Prostate gland (tissue), 2 donors: Measurements from ENCODE around the gene CDH13. TPM values are rescaled to one million over a fixed set of nuclear protein-coding genes. Genes with fewer than 3 reads are reported as not detected.

ENCODE experiments used
- DNase-seq: peaks from one replicate; pipeline ENCODE4 v3.0.0-alpha.2; 2019; ENCODE audit warnings: low spot score
- H3K27ac ChIP-seq, 2 donors: fragments of 200-600 bp; sonication (generic); 2 replicates each; pipeline ENCODE4 v1.5.1; 2017 to 2019
- H3K27me3 ChIP-seq: fragments of 200-600 bp; sonication (generic); replicated peaks from 2 replicates; pipeline ENCODE4 v1.5.1; 2019; ENCODE audit not compliant: insufficient read depth
- H3K36me3 ChIP-seq, 2 donors: fragments of 200-600 bp; sonication (generic); 1 replicate in 1 of 2; 2 replicates in 1 of 2; pipeline versions ENCODE4 v1.5.1 to v1.8.1; 2017 to 2019
- H3K4me1 ChIP-seq: fragments of 200-600 bp; sonication (generic); replicated peaks from 2 replicates; pipeline ENCODE4 v1.5.1; 2019
- H3K4me3 ChIP-seq, 2 donors: fragments of 200-600 bp; sonication (generic); 2 replicates each; pipeline ENCODE4 v1.5.1; 2017 to 2019
- H3K9me3 ChIP-seq: fragments of 200-600 bp; sonication (generic); 2 replicates; pipeline ENCODE4 v1.5.1; 2017
- POLR2A ChIP-seq: fragments of 450-650 bp; IDR thresholded peaks from one replicate; pipeline ENCODE4 v1.6.1; 2016; ENCODE audit warnings: antibody characterized with exemption, mild to moderate bottlenecking
- POLR2AphosphoS5 ChIP-seq: sonication (generic); formaldehyde crosslinking; IDR thresholded peaks from one replicate; pipeline ENCODE4 v1.6.1; 2017; ENCODE audit warnings: antibody characterized with exemption
- WGBS: methylation state at CpG from one replicate; pipeline ENCODE4 v1.1.5; 2018; 5-methylcytosine and 5-hydroxymethylcytosine counted together
- intact Hi-C: fragments of 100-400 bp; cut with DNase I; formaldehyde crosslinking; loops from one replicate; pipeline ENCODE4 v1.14.2; 2022
- total RNA-seq, 2 donors: library from RNA; depleted of rRNA; stranded (reverse); fragments of >200 nt; gene quantifications; one replicate each; pipeline ENCODE4 v1.1.0, GENCODE V29; 2016
- TF ChIP-seq, protein P1 (sequence below), 4 experiments: fragments of 200-600 bp in 2 of 4; fragments of 450-650 bp in 2 of 4; sonication (generic) in 2 of 4; IDR thresholded peaks; 1 replicate in 3 of 4; 2 replicates in 1 of 4; pipeline ENCODE4 v1.5.1; 2016 to 2019; ENCODE audit warnings: antibody characterized with exemption in 4 of 4, mild to moderate bottlenecking in 2 of 4, moderate library complexity in 2 of 4

Gene CDH13
- total RNA-seq, 2 donors from 2014 or later, result 20.6 to 23.0 TPM

DNA sequence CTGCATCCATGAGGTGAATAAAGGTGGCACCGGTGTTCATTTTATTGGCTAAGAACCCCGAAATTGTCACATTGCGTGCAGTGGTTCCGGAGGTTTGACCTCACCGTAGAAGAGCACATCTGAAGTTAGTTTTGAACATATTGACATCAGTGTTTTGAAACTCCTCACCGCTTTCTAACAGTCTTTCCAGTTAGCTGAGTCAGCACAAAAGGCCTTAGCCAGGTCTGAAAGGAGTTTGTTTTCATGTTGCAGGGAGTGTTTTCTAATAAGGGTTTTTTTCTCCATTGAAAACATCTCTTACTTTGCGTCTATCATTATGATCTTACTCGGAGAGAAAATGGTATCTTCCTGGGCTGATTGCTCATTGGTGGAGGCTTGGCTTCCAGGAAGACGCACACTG lies 1006.5 kb downstream of the CDH13 start:
- Histone ChIP-seq H3K4me3 (no peak overlapping the region), H3K27ac (no peak overlapping the region), H3K4me1 (no peaks in the 10 kb centered on the region), H3K27me3 (no peaks in the 10 kb centered on the region), H3K9me3 (no peaks in the 10 kb centered on the region), H3K36me3 (no peaks in the 10 kb centered on the region)
- no peak for DNase-seq
- intact Hi-C loops, result no loop called here
- WGBS, result 90% methylated on average over 9 of the region's 9 CpGs
- TF ChIP-seq, protein P1, sequence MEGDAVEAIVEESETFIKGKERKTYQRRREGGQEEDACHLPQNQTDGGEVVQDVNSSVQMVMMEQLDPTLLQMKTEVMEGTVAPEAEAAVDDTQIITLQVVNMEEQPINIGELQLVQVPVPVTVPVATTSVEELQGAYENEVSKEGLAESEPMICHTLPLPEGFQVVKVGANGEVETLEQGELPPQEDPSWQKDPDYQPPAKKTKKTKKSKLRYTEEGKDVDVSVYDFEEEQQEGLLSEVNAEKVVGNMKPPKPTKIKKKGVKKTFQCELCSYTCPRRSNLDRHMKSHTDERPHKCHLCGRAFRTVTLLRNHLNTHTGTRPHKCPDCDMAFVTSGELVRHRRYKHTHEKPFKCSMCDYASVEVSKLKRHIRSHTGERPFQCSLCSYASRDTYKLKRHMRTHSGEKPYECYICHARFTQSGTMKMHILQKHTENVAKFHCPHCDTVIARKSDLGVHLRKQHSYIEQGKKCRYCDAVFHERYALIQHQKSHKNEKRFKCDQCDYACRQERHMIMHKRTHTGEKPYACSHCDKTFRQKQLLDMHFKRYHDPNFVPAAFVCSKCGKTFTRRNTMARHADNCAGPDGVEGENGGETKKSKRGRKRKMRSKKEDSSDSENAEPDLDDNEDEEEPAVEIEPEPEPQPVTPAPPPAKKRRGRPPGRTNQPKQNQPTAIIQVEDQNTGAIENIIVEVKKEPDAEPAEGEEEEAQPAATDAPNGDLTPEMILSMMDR (IDR thresholded peaks at IDR 0.05), result no peak
- TF ChIP-seq POLR2A (no peak), POLR2AphosphoS5 (no peak)

GRCh38 chr16:83648347-83648746 lies 1021.6 kb downstream of the CDH13 start:
- DNase-seq, result no peak
- Histone ChIP-seq H3K27ac (no peak overlapping the region), H3K4me1 (no peaks in the 10 kb centered on the region), H3K36me3 (no peaks in the 10 kb centered on the region), H3K9me3 (no peaks in the 10 kb centered on the region), H3K27me3 (no peaks in the 10 kb centered on the region), H3K4me3 (no peak overlapping the region)
- TF ChIP-seq POLR2A (no peak), POLR2AphosphoS5 (no peak)
- TF ChIP-seq, protein P1 (IDR thresholded peaks at IDR 0.05), result no peak
- intact Hi-C loops, result no loop called here
- 65% methylated on average over 5 of the region's 5 CpGs for WGBS

DNA sequence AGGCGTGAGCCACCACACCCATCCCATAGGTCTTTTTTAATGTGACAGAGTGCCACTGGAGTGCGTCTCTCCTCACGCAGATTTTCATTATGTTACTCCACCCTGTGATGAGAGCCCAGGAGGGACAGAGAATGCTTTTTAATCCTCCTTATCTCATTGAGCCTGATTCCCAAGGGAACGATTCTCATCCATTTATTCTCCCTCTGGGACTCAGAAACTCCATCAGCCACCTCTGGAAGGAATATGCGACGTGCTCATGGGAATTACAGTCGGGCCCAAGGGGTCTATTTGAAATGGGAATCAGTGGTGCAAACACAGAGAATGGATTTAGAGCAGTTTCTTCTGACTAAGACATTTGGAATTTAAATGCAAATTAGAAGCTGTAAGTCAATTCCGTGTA lies 1025.1 kb downstream of the CDH13 start:
- Histone ChIP-seq H3K4me1 (no peaks in the 10 kb centered on the region), H3K9me3 (no peaks in the 10 kb centered on the region), H3K27ac (no peak overlapping the region), H3K36me3 (no peaks in the 10 kb centered on the region), H3K27me3 (no peaks in the 10 kb centered on the region), H3K4me3 (no peak overlapping the region)
- TF ChIP-seq, protein P1 (IDR thresholded peaks at IDR 0.05), result no peak
- TF ChIP-seq POLR2AphosphoS5 (no peak), POLR2A (no peak)
- no peak for DNase-seq
- intact Hi-C loops, result no loop called here
- 81% methylated on average over 8 of the region's 8 CpGs for WGBS

GRCh38 chr16:83652943-83653342 lies 1026.2 kb downstream of the CDH13 start:
- H3K27me3 ChIP-seq, result no peaks in the 10 kb centered on the region
- intact Hi-C loops, result no loop called here
- no peak for DNase-seq
- no peak for TF ChIP-seq POLR2A
- TF ChIP-seq, protein P1 (IDR thresholded peaks at IDR 0.05), result no peak
- no peak for TF ChIP-seq POLR2AphosphoS5
- no peaks in the 10 kb centered on the region for H3K4me1 ChIP-seq
- no peaks in the 10 kb centered on the region for H3K9me3 ChIP-seq
- no peaks in the 10 kb centered on the region for H3K36me3 ChIP-seq
- H3K27ac ChIP-seq, result no peak overlapping the region
- H3K4me3 ChIP-seq, result no peak overlapping the region
- WGBS, result 78% methylated on average over 9 of the region's 9 CpGs

- no peaks in the 10 kb centered on the region for H3K36me3 ChIP-seq
- H3K4me1 ChIP-seq, result no peaks in the 10 kb centered on the region
- intact Hi-C loops, result no loop called here
- no peak overlapping the region for H3K4me3 ChIP-seq
- WGBS, result 95% methylated on average over 6 of the region's 6 CpGs
- no peak for DNase-seq
- no peak overlapping the region for H3K27ac ChIP-seq
- TF ChIP-seq POLR2AphosphoS5 (no peak), POLR2A (no peak)
- TF ChIP-seq, protein P1 (IDR thresholded peaks at IDR 0.05), result no peak
- H3K27me3 ChIP-seq, result no peaks in the 10 kb centered on the region
- no peaks in the 10 kb centered on the region for H3K9me3 ChIP-seq
Observed at GRCh38 chr16:83653785-83654184, 1027.0 kb downstream of the CDH13 start.
